Progenitor cell of endocrine pancreas (in vitro differentiated cells): Measurements from ENCODE around the gene CASK. TPM values are rescaled to one million over a fixed set of nuclear protein-coding genes. Genes with fewer than 3 reads are reported as not detected.

ENCODE experiments used
- DNase-seq: peaks from one replicate; pipeline ENCODE4 v3.0.0; 2021; ENCODE audit warnings: low spot score; ENCODE audit not compliant: unreplicated experiment
- H3K27ac Mint-ChIP-seq: 2 replicates; pipeline ENCODE4 v1.8.0; 2021; ENCODE audit warnings: mild to moderate bottlenecking, moderate library complexity, mixed read lengths
- H3K27me3 Mint-ChIP-seq: 2 replicates; pipeline ENCODE4 v1.8.0; 2021; ENCODE audit warnings: mixed read lengths
- H3K36me3 Mint-ChIP-seq: 2 replicates; pipeline ENCODE4 v1.8.0; 2022; ENCODE audit warnings: mixed read lengths; ENCODE audit not compliant: insufficient read depth
- H3K4me1 Mint-ChIP-seq: 2 replicates; pipeline ENCODE4 v1.8.0; 2021; ENCODE audit warnings: low read depth, mixed read lengths
- H3K4me3 Mint-ChIP-seq: 2 replicates; pipeline ENCODE4 v1.8.0; 2021; ENCODE audit warnings: low read depth, mild to moderate bottlenecking, moderate library complexity, mixed read lengths
- H3K9me3 Mint-ChIP-seq: 2 replicates; pipeline ENCODE4 v1.8.0; 2021; ENCODE audit warnings: low read depth, mixed read lengths
- CTCF ChIP-seq: fragments of 200-600 bp; sonication (generic); IDR thresholded peaks from one replicate; pipeline ENCODE4 v1.5.0; 2021; ENCODE audit warnings: antibody characterized with exemption, mild to moderate bottlenecking; ENCODE audit not compliant: unreplicated experiment
- total RNA-seq: library from RNA; stranded (reverse); gene quantifications from 2 replicates; pipeline ENCODE4 v1.2.1, GENCODE V29; 2021

CASK gene
- total RNA-seq, 1 donor from 2014 or later = 68.3 TPM

- no peaks in the 10 kb centered on the region for H3K36me3 Mint-ChIP-seq
- no peak for DNase-seq
- no peaks in the 10 kb centered on the region for H3K27me3 Mint-ChIP-seq
- H3K4me1 Mint-ChIP-seq = no peaks in the 10 kb centered on the region
- H3K27ac Mint-ChIP-seq = no peak overlapping the region
- no peak overlapping the region for H3K4me3 Mint-ChIP-seq
- H3K9me3 Mint-ChIP-seq = peaks cover 14% of the 10 kb centered on the region
- no peak for TF ChIP-seq CTCF
These were observed 54.9 kb downstream of the CASK start for GRCh38 chrX:41868392-41868977.

- TF ChIP-seq CTCF = no peak
- H3K36me3 Mint-ChIP-seq = no peaks in the 10 kb centered on the region
- H3K27ac Mint-ChIP-seq = no peak overlapping the region
- no peaks in the 10 kb centered on the region for H3K27me3 Mint-ChIP-seq
- peaks cover 7% of the 10 kb centered on the region for H3K4me1 Mint-ChIP-seq
- DNase-seq = no peak
- H3K4me3 Mint-ChIP-seq = no peak overlapping the region
- peaks cover 7% of the 10 kb centered on the region for H3K9me3 Mint-ChIP-seq
These were observed 59.8 kb downstream of the CASK start for GRCh38 chrX:41863343-41864203.

GRCh38 chrX:41862562-41863184, 60.7 kb downstream of the CASK start:
- no peaks in the 10 kb centered on the region for H3K27me3 Mint-ChIP-seq
- H3K4me1 Mint-ChIP-seq = peaks cover 8% of the 10 kb centered on the region
- no peak for TF ChIP-seq CTCF
- DNase-seq = no peak
- H3K4me3 Mint-ChIP-seq = no peak overlapping the region
- H3K27ac Mint-ChIP-seq = peak overlapping the region; percentile 32
- no peaks in the 10 kb centered on the region for H3K36me3 Mint-ChIP-seq
- H3K9me3 Mint-ChIP-seq = peaks cover 11% of the 10 kb centered on the region

- peaks cover 1% of the 10 kb centered on the region for H3K36me3 Mint-ChIP-seq
- no peak for DNase-seq
- H3K4me3 Mint-ChIP-seq = no peak overlapping the region
- no peaks in the 10 kb centered on the region for H3K27me3 Mint-ChIP-seq
- no peak for TF ChIP-seq CTCF
- no peak overlapping the region for H3K27ac Mint-ChIP-seq
- H3K4me1 Mint-ChIP-seq = peaks cover 9% of the 10 kb centered on the region
- H3K9me3 Mint-ChIP-seq = peaks cover 13% of the 10 kb centered on the region
These were observed 65.1 kb downstream of the CASK start for GRCh38 chrX:41858161-41858775.

- Mint-ChIP-seq H3K27me3 (no peaks in the 10 kb centered on the region), H3K4me1 (peaks cover 5% of the 10 kb centered on the region), H3K36me3 (peaks cover 1% of the 10 kb centered on the region), H3K27ac (no peak overlapping the region), H3K9me3 (peaks cover 15% of the 10 kb centered on the region), H3K4me3 (no peak overlapping the region)
- no peak for DNase-seq
- no peak for TF ChIP-seq CTCF
These were observed 65.7 kb downstream of the CASK start for GRCh38 chrX:41857670-41858069.
